Dedifferentiated amniotic fluid mesenchymal stem cell (primary cell): ENCODE measurements around the gene SLC7A14.

Experiments
- DNase-seq: peaks from one replicate; pipeline ENCODE4 v3.0.0-alpha.2; 2016; ENCODE audit errors: extremely low spot score

The SLC7A14 gene

DNA sequence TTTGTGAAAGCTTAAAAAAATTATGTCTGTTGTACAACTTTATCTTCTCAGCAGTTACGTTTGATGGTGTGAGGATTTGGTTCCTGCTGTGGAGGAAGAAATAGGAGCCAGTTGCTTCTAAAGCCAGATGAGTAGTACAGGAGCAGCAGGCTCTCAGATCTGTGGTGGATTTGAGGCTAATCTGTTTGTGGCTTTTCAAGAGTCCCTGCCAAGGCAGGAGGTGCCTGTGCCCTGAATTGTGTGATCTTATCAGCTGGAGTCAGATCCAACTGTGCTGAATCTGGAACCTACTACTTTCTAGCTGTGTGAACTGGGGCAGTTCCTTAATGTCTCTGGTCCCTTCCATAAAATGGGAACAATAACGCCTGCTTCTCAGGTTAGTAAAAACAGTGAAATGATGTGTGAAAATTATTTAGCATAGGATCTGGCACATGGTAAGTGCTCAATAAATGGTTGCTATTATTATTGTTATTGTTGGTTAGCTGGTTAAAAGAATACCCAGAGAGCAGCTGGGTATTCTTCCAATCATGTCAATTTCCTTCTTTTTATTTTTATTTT lies 159.6 kb downstream of the SLC7A14 start:
- DNase-seq: no peak

DNA sequence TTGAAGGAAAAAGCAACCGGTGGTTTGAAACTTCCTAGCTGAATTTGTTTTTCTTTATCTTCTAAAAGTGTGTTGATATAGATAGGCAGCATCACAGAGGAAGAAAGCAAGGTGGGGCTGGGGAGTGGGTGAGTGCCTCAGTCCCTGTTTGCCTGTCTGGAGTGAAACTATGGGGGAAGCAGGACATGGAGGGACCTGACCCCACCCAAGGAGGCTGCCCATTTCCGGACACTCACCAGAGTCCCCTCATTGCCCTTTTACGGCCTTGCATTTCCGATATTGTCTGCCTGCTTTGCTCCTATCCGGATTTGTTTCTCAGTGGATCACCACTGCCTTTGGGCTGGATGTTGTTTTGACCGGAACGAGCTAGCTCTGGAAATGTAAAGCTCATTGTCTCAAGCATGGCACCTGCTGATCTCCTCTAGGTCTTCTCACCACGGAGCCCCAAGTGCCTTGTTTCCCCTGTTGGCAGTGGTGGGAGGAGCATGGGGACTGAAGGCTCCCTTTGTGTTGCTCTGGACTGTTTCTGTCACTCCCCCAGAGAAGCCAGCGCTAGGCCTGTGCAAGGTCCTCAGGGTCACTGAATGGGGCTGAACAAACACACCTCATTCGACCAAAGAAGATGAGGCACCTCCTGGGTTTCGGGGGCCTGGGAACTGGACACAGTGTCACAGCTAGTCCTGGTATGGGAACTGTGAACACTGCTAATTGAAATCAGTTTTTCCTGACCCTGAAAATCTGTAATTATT lies 160.2 kb downstream of the SLC7A14 start:
- DNase-seq: no peak

DNA sequence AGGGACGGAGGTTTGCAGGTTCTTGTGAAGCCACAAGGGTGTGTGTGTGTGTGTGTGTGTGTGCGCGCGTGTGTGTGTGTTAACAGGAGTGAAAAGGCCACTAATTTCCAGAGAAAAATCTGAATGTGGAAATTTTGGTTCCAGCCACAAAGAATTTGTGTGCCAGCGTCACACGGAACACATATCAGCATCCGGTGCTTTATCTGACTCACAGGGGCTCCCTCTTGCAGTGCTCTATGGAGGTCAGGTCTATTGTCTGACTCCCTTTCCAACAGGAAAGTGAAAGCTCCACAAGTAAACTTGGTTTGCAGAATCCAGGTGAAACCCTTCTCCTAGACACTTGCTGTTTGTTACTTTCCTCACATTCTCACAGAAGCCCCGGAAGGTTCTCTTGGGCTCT lies 161.0 kb downstream of the SLC7A14 start:
- DNase-seq: no peak

DNA sequence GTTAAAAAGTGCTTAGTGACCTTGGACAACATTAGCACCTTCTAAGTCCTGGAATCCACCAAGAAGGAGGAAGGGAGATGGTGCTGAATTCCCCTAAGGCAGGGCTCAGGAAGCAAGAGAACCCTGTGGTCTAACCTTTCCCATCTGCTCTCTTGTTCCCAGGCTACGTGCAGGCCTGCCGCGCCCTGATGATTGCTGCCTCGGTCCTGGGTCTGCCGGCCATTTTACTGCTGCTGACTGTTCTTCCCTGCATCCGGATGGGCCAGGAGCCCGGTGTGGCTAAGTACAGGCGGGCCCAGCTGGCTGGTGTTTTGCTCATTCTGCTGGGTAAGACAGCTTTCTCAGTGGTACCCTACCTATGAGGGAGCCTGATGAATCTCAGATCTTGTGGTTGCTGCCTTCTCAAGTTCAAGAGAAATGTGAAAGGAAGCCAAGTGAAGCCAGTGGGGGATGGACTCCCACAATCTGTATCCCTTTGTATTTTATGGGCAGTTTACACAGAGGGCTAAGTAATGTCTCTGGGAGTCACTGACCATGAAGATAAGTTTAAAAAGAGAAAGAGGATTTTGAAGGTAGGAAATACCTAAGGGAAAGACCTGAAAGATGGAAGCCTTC lies 162.8 kb downstream of the SLC7A14 start:
- DNase-seq: no peak

DNA sequence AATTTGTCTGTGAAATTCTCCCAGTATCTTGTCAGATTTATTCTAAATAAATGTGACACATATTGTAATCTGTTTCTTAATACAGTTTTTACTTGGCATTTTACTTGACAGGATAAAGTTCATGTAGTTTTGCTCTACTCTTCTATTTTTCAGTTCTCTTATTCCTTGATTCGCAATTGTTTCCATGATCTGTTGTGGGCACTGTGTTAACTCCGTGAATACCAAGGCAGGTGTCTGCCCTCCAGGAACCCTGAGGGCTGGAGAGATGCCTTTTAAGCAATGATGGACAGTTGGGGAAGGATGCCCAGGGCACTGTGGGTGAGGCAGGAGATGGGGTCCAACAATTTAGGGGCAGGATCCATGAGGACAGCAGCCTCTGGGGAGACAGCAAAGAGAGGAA lies 164.1 kb downstream of the SLC7A14 start:
- no peak for DNase-seq

DNA sequence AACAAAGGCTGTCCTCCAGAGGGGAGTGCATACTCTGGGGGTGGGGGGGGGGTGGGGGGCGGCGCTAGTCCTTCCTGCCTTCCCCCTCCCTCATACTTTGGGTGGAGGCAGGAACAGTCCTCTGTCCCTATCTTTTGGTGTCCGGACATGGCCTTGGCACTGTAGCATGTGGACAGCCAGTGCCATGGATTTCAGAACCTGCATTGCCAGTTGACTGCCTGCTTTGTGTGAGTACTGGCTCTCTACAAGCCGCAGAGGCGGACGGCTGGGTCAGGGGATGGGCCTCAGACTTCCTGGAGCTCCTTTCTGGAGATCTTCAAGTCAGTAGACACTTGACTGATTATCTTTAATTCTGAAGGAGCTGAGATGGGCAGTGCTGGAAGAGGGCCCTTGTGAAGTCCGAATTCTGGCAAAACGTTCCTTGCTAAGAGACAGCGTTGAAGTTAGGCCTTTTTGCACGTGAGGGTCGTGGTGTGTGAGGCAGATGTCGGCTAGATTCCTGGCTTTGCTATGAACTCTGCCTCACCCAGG lies 164.7 kb downstream of the SLC7A14 start:
- DNase-seq: no peak

DNA sequence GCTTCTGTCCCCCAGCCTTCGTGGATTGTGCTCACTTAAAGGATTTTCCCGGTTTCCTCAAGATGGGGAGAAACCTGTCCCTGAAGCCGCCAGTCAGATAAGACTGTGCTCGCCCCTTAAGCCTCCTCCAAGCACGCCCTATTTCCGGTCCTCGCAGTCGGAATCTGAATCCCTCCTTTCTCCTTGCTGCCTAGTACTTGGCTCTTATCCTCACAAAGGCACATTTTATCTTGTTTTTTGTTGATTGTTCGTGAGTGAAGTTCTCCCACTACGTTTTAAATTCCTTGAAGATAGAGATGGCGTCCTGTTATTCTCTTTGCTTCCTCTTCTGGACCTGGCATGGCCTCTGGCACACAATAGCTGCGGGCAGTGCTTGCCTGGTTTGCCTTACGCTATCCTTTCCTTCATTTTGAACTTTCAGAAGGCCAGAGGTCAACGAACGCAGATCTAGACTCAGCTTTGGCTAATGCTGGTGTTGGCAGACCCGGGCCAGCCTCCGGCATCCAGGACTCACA lies 165.5 kb downstream of the SLC7A14 start:
- DNase-seq: no peak

DNA sequence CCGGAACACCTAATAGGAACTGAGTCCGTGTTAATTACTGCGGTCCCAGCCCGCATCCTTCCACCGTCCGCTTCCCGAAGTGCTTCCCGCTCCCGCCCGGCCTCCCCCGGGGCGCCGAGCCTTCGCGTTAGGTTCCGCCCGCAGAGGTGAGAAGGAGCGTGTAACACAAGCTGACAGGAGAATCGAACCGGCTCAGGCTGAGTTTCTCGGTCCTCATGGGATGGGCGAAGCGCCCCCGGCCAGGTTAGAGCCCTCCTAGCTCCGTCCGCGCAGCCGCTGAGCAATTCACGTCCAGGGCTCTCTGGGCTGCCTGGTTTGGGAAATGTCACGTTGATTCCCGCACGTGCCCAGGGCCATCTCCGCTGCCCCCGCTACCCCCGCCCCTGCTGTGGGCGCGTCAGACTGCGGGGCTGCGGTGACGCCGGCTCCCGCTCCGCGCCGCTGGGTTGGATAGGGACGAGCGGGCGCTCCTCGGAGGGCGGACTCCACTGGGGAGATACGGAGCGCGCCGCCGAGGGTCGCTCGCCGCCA lies 166.3 kb downstream of the SLC7A14 start:
- no peak for DNase-seq

DNA sequence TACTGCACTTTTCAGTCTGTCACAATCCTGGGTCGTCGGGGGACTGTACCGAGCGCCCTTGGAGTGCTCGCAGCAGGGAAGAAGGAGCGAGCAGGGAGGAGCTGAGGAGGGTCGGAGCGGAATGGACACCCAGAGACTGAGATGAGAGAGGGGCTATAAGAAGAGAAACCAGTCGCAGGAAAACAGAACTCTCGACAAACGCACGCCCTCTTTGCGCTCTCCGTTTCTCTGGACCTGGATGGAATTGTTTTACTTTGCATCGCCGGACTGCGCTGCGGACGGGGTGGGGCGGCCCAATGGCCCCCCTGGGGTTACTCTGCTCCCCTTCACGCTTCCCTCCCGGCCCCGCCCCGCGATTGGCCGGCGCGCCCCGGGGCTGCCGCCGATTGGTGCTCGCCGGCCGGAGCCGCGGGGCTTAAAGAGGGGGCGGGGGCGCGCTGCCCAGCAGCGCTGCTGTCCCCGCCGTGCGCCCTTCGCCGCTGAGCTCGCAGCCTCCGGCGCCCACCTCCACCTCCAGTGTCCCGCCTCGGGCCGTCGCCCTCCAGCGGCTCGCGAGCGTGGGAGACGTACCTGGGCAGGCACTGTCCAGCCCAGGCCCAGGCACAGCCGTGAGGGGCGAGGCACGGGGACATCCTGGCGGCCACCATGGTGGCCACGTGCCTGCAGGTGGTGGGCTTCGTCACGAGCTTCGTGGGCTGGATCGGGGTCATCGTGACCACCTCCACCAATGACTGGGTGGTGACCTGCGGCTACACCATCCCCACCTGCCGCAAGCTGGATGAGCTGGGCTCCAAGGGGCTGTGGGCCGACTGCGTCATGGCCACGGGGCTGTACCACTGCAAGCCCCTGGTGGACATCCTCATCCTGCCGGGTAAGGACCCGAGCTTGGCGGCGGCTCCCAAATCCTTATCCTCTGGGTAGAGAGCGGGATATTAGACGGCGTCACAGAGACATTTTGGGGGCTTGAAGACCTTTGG lies 167.2 kb downstream of the SLC7A14 start, which contains the start of gene CLDN11:
CLDN11 (plus strand) TSS at position 447 of the 977 bp plus-strand sequence; CDS start at position 646, 199 bp downstream.
- no peak for DNase-seq

DNA sequence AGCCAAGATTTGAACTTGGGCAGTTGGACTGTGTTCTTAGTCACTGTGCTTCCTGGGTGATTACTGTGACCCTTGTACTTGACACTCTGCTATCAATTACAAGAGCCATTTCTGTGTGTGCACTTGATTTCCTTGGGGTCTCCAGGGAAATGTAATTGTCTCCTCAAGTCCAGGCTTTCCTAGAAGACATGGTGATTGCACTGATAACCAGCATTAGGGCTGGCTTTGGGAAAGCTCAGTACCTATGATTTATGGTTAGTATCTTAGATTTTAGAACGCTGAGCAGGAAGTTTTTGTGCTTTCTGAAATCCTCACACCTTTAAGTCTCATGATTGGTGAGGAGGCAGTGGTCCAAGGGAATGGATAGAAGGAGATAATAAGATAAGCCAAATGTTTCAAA lies 168.8 kb downstream of the SLC7A14 start:
- no peak for DNase-seq

DNA sequence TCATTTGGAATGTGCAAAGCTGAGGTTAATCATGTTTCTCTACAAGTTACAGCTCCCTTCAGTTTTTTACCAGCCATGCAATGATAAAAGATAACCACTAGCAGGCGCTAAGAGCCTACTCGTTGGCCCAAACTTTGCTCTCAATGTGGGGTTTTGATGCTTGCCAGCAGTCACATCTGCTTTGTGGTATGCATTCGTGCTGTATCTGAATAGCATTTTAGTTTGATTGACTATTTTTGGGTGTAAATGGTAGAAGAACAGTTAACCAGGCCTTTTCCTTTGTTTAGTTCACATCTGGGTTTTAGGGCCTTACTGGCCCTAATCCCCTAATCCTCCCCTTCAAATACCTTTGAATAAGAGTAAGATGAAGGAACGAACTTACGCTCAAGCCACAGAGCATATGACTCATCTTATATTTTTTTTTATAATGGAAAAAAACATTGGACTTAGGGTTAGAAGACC lies 171.6 kb downstream of the SLC7A14 start:
- peak; percentile 89 for DNase-seq

DNA sequence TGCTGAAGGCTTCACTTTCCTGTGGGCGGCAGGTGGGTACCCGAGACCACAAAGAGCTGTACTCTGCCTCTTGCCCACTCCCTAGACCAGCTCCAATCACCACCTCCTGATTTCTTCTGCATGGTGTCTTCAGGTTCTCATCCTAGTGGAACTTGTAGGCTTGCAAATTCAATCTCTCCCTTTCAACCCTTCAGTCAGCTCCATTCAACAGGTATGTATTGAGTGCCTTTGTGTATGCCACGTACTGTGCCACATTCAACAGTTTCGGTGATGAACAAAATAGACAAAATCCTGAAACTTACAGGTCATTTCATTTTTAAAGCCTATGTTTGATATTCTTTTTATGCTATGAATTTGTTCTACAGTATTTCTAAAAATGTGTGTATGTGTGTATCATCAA lies 172.6 kb downstream of the SLC7A14 start:
- no peak for DNase-seq

DNA sequence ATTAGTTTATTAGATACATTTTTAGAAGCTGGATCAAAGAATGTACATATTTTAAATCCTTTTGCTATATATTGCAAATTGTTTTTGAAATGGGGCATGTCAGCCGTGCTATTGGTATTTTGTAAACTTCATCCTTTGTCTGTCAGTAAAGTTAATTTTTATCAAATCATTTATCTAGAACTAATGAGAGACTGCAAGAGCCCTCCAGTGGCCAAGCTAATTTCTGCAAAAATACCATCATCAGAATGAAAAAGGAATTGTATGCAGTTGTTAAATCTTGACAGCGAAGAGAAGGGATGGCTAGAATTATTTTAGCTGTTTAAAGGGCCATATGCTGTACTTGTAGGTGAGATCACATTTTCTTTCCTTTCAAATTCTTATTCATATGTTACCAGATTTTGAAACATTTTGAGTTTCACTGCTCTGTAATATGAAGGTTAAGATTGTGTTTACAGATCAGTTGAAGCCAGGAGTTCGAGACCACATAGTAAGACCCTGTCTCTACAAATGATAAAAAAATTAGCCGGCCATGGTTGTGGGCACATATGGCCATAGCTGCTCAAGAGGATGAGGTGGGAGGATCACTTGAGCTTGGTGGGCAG lies 175.3 kb downstream of the SLC7A14 start:
- DNase-seq: no peak
